HG02840 (cell line): ENCODE results near the gene ARL4D.

Source experiments
- ATAC-seq: cut with Tn5 transposase; IDR thresholded peaks from one replicate; pipeline ENCODE4 v1.9.1; 2021; ENCODE audit warnings: mild to moderate bottlenecking, moderate library complexity, moderate number of reproducible peaks; ENCODE audit not compliant: unreplicated experiment, low FRiP score

ARL4D gene

GRCh38 chr17:43449470-43450248, 50.9 kb downstream of the ARL4D start:
- no peak for ATAC-seq
